ENCODE measurements around the gene C19orf25.

C19orf25 gene

DNA sequence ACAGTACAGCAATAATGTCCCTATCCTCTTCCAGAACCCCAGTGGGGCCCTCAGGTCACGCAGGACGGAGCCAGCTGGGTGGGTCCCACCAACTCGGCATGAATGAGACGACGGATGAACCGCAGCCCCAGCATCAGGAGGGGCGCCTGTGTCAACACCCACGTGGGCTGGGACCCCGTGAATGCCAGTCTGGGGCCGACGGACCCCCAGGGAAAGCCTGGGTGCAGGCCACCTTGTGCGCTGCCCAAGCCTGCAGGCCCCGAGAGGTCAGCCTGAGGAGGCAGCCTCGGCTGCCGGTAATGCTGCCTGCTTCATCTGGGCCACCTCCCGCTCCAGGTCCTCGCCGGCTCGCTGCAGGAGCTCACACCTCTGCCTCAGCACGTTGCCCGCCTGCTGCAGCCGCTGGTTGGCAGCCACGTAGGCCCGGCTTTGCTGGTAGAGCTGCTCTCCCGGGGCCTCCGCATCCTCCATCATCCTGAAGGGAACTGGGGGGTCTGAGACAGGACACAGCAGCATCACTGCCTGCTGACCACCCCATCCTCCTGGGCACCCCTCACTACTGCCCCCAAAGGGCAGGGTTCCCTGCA lies 4.2 kb downstream of the C19orf25 start:
- DNase-seq: no peak

GRCh38 chr19:1474011-1474764 lies 4.8 kb downstream of the C19orf25 start:
- no peak for DNase-seq

- DNase-seq: no peak
Measured at GRCh38 chr19:1473085-1473851, 5.7 kb downstream of the C19orf25 start.

DNA sequence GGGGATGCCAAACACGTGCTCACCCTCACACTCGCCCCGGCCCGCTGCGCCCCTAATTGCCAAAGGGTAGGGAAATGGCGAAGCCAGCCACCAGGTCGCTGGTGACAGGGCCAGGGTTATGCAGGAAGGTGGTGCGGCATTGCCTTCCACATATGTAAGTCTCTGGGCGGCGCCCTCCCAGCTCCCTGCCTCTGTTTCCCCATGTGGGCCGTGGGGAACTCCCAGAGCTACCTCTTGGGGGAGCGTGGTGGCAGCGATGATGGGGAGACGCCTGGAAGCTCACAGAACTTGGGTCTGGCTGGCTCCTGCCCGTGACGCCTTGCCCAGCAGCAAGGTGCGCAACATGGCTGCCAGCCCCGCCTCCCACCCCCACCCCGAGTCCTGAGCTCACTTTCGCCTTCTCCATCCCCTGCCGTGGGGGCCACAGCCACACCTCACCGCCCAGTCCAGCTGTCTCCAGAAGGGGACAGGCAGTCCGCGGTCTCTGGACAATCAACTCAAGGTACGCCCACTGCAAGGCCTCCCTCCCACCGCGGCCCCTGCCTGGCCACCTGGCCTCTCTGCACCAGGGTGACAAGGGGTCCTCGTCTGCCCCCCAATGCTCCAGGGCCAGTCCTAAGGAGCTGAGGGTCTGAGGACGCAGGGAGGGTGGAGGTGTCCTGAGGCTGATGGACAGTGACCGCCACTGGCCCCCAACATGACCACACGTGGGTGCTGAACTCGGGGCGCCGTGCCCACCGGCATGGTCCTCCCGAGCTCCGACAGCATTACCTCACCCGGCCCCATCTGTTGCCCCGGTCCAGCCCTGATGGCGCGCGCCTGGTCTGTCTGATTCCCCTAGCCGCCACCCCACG lies 6.6 kb downstream of the C19orf25 start:
- DNase-seq: no peak

GRCh38 chr19:1471515-1472160 lies 7.4 kb downstream of the C19orf25 start:
- DNase-seq: no peak

- no peak for DNase-seq
Measured at GRCh38 chr19:1471010-1471514, 8.0 kb downstream of the C19orf25 start.

- DNase-seq: peak; percentile 76
Measured at GRCh38 chr19:1470305-1471009, 8.6 kb downstream of the C19orf25 start.

GRCh38 chr19:1470055-1470304 lies 9.0 kb downstream of the C19orf25 start:
- no peak for DNase-seq

DNA sequence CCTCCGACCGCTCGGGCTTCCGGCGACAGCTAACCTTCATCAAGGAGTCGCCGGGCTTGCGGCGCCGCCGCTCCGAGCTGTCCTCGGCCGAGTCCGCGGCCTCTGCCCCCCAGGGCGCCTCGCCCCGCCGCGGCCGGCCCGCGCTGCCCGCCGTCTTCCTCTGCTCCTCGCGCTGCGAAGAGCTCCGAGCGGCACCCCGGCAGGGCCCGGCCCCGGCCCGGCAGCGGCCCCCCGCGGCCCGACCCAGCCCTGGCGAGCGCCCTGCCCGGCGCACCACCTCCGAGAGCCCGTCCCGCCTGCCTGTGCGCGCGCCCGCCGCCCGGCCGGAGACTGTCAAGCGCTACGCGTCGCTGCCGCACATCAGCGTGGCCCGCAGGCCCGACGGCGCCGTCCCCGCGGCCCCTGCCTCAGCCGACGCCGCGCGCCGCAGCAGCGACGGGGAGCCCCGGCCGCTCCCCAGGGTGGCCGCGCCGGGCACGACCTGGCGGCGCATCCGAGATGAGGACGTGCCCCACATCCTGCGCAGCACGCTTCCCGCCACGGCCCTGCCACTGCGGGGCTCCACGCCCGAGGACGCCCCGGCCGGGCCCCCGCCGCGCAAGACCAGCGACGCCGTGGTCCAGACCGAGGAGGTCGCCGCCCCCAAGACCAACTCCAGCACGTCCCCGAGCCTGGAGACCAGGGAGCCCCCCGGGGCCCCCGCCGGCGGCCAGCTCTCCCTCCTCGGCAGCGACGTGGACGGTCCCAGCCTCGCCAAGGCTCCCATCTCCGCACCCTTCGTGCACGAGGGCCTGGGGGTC lies 9.6 kb downstream of the C19orf25 start:
- DNase-seq: no peak

GRCh38 chr19:1468821-1469254 lies 10.2 kb downstream of the C19orf25 start:
- DNase-seq: no peak

- no peak for DNase-seq
Measured at GRCh38 chr19:1468274-1468820, 10.7 kb downstream of the C19orf25 start.

DNA sequence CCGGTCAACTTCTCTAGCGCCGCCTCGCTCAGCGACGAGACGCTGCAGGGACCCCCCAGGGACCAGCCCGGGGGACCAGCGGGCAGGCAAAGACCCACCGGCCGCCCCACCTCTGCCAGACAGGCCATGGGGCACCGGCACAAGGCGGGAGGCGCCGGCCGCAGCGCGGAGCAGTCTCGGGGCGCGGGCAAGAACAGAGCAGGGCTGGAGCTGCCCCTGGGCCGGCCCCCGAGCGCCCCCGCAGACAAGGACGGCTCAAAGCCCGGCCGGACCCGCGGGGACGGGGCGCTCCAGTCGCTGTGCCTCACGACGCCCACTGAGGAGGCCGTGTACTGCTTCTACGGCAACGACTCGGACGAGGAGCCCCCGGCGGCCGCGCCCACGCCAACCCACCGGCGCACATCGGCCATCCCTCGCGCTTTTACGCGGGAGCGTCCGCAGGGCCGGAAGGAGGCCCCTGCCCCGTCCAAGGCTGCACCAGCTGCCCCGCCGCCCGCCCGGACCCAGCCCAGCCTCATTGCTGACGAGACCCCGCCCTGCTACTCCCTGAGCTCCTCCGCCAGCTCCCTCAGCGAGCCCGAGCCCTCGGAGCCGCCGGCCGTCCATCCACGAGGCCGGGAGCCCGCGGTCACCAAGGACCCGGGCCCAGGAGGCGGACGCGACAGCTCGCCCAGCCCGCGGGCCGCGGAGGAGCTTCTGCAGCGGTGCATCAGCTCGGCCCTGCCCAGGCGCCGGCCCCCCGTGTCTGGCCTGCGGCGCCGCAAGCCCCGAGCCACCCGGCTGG lies 11.3 kb downstream of the C19orf25 start:
- DNase-seq: no peak

DNA sequence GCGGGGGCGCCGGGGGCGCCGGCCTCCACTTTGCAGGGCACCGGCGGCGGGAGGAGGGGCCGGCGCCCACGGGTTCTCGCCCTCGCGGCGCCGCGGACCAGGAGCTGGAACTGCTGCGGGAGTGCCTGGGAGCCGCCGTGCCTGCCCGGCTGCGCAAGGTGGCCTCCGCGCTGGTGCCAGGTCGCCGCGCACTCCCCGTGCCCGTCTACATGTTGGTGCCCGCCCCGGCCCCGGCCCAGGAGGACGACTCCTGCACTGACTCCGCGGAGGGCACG lies 11.9 kb downstream of the C19orf25 start:
- DNase-seq: no peak

DNA sequence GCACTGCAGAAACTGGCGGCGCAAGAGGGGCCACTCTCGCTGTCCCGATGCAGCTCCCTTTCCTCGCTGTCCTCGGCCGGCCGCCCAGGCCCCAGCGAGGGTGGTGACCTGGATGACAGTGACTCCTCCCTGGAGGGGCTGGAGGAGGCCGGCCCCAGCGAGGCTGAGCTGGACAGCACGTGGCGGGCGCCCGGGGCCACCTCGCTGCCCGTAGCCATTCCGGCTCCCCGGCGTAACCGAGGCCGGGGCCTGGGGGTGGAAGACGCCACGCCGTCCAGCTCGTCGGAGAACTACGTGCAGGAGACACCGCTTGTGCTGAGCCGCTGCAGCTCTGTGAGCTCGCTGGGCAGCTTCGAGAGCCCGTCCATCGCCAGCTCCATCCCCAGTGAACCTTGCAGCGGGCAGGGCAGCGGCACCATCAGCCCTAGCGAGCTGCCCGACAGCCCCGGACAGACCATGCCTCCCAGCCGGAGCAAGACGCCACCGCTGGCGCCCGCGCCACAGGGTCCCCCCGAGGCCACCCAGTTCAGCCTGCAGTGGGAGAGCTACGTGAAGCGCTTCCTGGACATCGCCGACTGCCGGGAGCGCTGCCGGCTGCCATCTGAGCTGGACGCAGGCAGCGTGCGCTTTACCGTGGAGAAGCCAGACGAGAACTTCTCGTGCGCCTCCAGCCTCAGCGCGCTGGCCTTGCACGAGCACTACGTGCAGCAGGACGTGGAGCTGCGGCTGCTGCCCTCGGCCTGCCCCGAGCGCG lies 12.4 kb downstream of the C19orf25 start:
- DNase-seq: no peak

DNA sequence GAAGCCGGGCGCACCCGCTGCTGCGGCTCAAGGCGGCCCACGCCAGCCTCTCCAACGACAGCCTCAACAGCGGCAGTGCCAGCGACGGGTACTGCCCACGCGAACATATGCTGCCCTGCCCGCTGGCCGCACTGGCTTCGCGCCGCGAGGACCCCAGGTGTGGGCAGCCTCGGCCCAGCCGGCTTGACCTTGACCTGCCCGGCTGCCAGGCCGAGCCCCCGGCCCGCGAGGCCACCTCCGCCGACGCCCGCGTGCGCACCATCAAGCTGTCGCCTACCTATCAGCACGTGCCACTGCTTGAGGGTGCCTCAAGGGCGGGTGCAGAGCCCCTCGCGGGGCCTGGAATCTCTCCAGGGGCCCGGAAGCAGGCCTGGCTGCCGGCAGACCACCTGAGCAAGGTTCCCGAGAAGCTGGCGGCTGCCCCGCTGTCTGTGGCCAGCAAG lies 13.0 kb downstream of the C19orf25 start:
- DNase-seq: no peak

- peak; percentile 85 for DNase-seq
Measured at GRCh38 chr19:1465191-1466016, 13.6 kb downstream of the C19orf25 start.

DNA sequence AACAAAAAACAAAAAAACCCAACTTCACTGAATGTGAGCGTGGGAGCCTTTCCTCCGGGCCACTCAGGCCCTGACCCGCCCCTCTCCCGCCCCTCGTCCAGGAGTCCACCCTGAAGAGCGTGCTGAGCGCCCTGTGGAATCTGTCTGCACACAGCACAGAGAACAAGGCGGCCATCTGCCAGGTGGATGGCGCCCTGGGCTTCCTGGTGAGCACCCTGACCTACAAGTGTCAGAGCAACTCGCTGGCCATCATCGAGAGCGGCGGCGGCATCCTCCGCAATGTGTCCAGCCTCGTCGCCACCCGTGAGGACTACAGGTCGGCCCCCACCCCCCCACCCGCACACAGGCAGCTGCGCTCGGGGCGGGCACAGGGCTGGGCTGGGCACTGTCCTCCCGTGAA lies 17.2 kb downstream of the C19orf25 start:
- no peak for DNase-seq

All from islet precursor cell (in vitro differentiated cells).